ENCODE results near the gene ATP9B. TPM values are rescaled to one million over a fixed set of nuclear protein-coding genes. Genes with fewer than 3 reads are reported as not detected.

The ATP9B gene
- total and polyA plus RNA-seq, 2 donors from 2014 or later, result 10.0 to 48.2 TPM

DNA sequence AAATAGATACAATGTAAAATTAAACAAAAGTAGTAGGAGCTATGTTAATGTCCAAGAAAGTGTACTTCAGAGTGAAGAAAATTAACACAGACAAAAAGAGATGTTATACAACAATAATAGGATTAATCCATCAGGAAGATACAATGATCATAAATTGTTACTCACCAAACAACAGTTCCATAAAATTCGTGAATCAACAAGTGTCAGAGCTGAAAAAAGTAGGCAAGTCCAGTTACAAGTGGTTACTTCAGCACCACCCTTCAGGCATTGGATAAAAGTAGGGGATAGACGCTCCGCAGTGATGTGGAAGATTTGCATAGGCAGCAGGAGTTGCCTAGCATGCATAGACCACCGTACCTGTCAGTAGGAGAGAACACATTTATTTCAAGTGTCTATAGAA lies 77.8 kb downstream of the ATP9B start:
- H3K9ac ChIP-seq (ENCODE audit: low read length in 3 of 3), result no peak overlapping the region
- FAIRE-seq (no peak), DNase-seq (no peak)
- H3K9me3 ChIP-seq (ENCODE audit: control insufficient read depth in 2 of 3, insufficient read depth in 1 of 3, low read length in 3 of 3), result no peaks in the 10 kb centered on the region
- intact Hi-C loops (cut with DNase I), result no loop called here
- H3K4me3 ChIP-seq (ENCODE audit: low read length in 3 of 3), result no peak overlapping the region
- TF ChIP-seq, protein P1, sequence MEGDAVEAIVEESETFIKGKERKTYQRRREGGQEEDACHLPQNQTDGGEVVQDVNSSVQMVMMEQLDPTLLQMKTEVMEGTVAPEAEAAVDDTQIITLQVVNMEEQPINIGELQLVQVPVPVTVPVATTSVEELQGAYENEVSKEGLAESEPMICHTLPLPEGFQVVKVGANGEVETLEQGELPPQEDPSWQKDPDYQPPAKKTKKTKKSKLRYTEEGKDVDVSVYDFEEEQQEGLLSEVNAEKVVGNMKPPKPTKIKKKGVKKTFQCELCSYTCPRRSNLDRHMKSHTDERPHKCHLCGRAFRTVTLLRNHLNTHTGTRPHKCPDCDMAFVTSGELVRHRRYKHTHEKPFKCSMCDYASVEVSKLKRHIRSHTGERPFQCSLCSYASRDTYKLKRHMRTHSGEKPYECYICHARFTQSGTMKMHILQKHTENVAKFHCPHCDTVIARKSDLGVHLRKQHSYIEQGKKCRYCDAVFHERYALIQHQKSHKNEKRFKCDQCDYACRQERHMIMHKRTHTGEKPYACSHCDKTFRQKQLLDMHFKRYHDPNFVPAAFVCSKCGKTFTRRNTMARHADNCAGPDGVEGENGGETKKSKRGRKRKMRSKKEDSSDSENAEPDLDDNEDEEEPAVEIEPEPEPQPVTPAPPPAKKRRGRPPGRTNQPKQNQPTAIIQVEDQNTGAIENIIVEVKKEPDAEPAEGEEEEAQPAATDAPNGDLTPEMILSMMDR (IDR thresholded peaks at IDR 0.05; ENCODE audit: borderline replicate concordance, extremely low read depth, insufficient read depth), result no peak
- H3K4me1 ChIP-seq (ENCODE audit: control insufficient read depth in 2 of 3, insufficient read depth in 2 of 3, low read depth in 1 of 3, low read length in 3 of 3), result no peaks in the 10 kb centered on the region
- H3K36me3 ChIP-seq (ENCODE audit: control insufficient read depth in 2 of 3, insufficient read depth in 3 of 3, low read length in 3 of 3), result no peaks in the 10 kb centered on the region
- H3K27me3 ChIP-seq (ENCODE audit: control insufficient read depth, insufficient read depth, low read length), result no peaks in the 10 kb centered on the region
- H3K27ac ChIP-seq (ENCODE audit: low read depth in 2 of 2, low read length in 2 of 2), result no peak overlapping the region

DNA sequence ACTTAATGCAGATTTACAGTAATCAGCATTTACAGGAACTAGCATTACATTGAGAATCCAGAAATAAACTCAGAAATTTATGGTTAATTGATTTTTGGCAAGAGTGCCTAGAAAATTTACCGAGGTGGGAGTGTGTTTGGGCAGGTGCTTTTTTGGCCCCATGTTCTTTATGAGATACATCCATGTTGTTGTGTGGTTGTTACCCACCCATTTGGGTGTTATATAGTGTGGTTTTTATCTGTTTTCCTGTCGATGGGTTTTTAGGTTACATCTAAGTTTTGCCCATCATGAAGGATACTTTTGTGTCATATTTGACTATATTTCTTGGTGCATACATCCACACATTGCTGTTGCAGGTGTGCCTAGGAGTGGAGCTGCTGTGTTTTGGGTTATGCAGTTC lies 82.0 kb downstream of the ATP9B start:
- FAIRE-seq, result no peak
- DNase-seq, result no peak
- no peak overlapping the region for H3K4me3 ChIP-seq (ENCODE audit: low read length in 3 of 3)
- H3K27ac ChIP-seq (ENCODE audit: low read depth in 2 of 2, low read length in 2 of 2), result no peak overlapping the region
- peaks cover 0 to under 1% (median 0%) of the 10 kb centered on the region in 3 donors for H3K4me1 ChIP-seq (ENCODE audit: control insufficient read depth in 2 of 3, insufficient read depth in 2 of 3, low read depth in 1 of 3, low read length in 3 of 3)
- intact Hi-C loops (cut with DNase I), result no loop called here
- peaks cover 0 to 4% (median 0%) of the 10 kb centered on the region in 3 donors for H3K36me3 ChIP-seq (ENCODE audit: control insufficient read depth in 2 of 3, insufficient read depth in 3 of 3, low read length in 3 of 3)
- TF ChIP-seq, protein P1 (IDR thresholded peaks at IDR 0.05; ENCODE audit: borderline replicate concordance, extremely low read depth, insufficient read depth), result no peak
- H3K9ac ChIP-seq (ENCODE audit: low read length in 3 of 3), result no peak overlapping the region
- no peaks in the 10 kb centered on the region for H3K27me3 ChIP-seq (ENCODE audit: control insufficient read depth, insufficient read depth, low read length)
- H3K9me3 ChIP-seq (ENCODE audit: control insufficient read depth in 2 of 3, insufficient read depth in 1 of 3, low read length in 3 of 3), result no peaks in the 10 kb centered on the region

DNA sequence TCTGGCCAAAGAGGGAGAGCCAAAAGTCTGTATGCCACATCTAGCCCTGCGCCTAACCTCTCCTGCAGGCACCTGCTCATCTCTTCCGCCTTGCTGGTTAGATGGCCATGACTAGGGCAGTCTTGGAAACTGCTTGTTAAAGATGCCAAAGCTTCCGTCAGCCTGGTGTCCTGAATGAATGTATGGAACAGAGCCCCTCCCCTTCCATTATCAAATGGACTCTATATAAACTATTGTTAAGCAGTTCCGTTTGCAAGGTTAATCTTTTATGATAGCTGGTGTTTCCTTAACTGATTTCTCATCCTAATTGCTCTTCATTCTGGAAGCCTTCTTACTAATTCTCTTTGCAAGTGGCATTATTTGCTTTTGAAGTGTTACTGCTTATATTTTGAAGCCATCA lies 87.1 kb downstream of the ATP9B start:
- FAIRE-seq, result no peak
- no peaks in the 10 kb centered on the region for H3K9me3 ChIP-seq (ENCODE audit: control insufficient read depth in 2 of 3, insufficient read depth in 1 of 3, low read length in 3 of 3)
- intact Hi-C loops (cut with DNase I), result no loop called here
- no peak overlapping the region for H3K27ac ChIP-seq (ENCODE audit: low read depth in 2 of 2, low read length in 2 of 2)
- H3K27me3 ChIP-seq (ENCODE audit: control insufficient read depth, insufficient read depth, low read length), result no peaks in the 10 kb centered on the region
- no peak overlapping the region for H3K4me3 ChIP-seq (ENCODE audit: low read length in 3 of 3)
- TF ChIP-seq, protein P1 (IDR thresholded peaks at IDR 0.05; ENCODE audit: borderline replicate concordance, extremely low read depth, insufficient read depth), result no peak
- DNase-seq, result no peak
- peaks cover 0 to 2% (median 0%) of the 10 kb centered on the region in 3 donors for H3K4me1 ChIP-seq (ENCODE audit: control insufficient read depth in 2 of 3, insufficient read depth in 2 of 3, low read depth in 1 of 3, low read length in 3 of 3)
- H3K9ac ChIP-seq (ENCODE audit: low read length in 3 of 3), result no peak overlapping the region
- H3K36me3 ChIP-seq (ENCODE audit: control insufficient read depth in 2 of 3, insufficient read depth in 3 of 3, low read length in 3 of 3), result peaks cover 0 to 12% (median 8%) of the 10 kb centered on the region in 3 donors

DNA sequence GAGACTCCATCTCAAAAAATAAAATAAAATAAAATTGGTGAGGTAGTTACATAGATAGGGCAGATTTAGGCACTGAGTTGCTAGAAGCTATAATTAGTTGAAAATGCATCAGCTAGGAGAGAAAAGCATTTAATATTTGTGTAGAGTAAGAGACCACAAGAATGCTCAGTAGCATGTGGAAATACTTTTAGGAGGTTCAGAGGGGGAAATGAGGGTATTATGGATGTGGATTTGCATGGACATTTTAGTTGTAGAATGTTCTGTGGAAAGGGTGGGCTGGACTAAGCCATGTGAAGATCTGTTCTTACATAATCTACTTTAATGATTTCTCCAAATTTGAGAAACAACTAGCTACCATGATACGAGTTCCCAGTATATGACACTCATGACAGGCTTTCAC lies 95.5 kb downstream of the ATP9B start:
- Histone ChIP-seq H3K9me3 (ENCODE audit: control insufficient read depth in 2 of 3, insufficient read depth in 1 of 3, low read length in 3 of 3) (no peaks in the 10 kb centered on the region), H3K36me3 (ENCODE audit: control insufficient read depth in 2 of 3, insufficient read depth in 3 of 3, low read length in 3 of 3) (peaks cover 2 to 11% (median 8%) of the 10 kb centered on the region in 3 donors), H3K4me3 (ENCODE audit: low read length in 3 of 3) (no peak overlapping the region), H3K9ac (ENCODE audit: low read length in 3 of 3) (no peak overlapping the region), H3K27ac (ENCODE audit: low read depth in 2 of 2, low read length in 2 of 2) (no peak overlapping the region), H3K4me1 (ENCODE audit: control insufficient read depth in 2 of 3, insufficient read depth in 2 of 3, low read depth in 1 of 3, low read length in 3 of 3) (no peaks in the 10 kb centered on the region), H3K27me3 (ENCODE audit: control insufficient read depth, insufficient read depth, low read length) (no peaks in the 10 kb centered on the region)
- DNase-seq (no peak), FAIRE-seq (no peak)
- TF ChIP-seq, protein P1 (IDR thresholded peaks at IDR 0.05; ENCODE audit: borderline replicate concordance, extremely low read depth, insufficient read depth), result no peak
- intact Hi-C loops (cut with DNase I), result no loop called here
